GM23338 (cell line): ENCODE results near the gene YWHAE.

Source experiments
- CREB1 ChIP-seq: fragments of 250-450 bp; sonication (Bioruptor Pico); IDR thresholded peaks from 2 replicates; pipeline ENCODE4 v1.5.0; 2020; ENCODE audit warnings: low read depth, mild to moderate bottlenecking, moderate library complexity
- ETS1 ChIP-seq: IDR thresholded peaks from 2 replicates; pipeline ENCODE4 v1.6.1; 2016; ENCODE audit warnings: antibody characterized with exemption
- EZH2 ChIP-seq: fragments of 200-600 bp; sonication (generic); IDR thresholded peaks from one replicate; pipeline ENCODE4 v1.8.0; 2017; ENCODE audit warnings: antibody characterized with exemption, mild to moderate bottlenecking, low read depth; ENCODE audit not compliant: unreplicated experiment
- EZH2phosphoT487 ChIP-seq: fragments of 200-600 bp; sonication (generic); IDR thresholded peaks from one replicate; pipeline ENCODE4 v1.8.1; 2018; ENCODE audit warnings: antibody characterized with exemption; ENCODE audit not compliant: unreplicated experiment
- JUNB ChIP-seq: IDR thresholded peaks from one replicate; pipeline ENCODE4 v1.6.1; 2016; ENCODE audit warnings: antibody characterized with exemption; ENCODE audit not compliant: unreplicated experiment
- NANOG ChIP-seq: IDR thresholded peaks from 2 replicates; pipeline ENCODE4 v1.6.1; 2016; ENCODE audit warnings: antibody characterized with exemption, borderline replicate concordance
- POLR2AphosphoS5 ChIP-seq: IDR thresholded peaks from 2 replicates; pipeline ENCODE4 v1.6.1; 2016; ENCODE audit warnings: antibody characterized with exemption, low read depth
- ZNF114 ChIP-seq: fragments of 250-450 bp; sonication (Bioruptor Pico); IDR thresholded peaks from 2 replicates; pipeline ENCODE4 v1.5.0; 2020; ENCODE audit warnings: mild to moderate bottlenecking, moderate library complexity
- ZNF462 ChIP-seq: fragments of 250-450 bp; sonication (Bioruptor Pico); IDR thresholded peaks from 2 replicates; pipeline ENCODE4 v1.5.0; 2020; ENCODE audit warnings: mild to moderate bottlenecking, moderate library complexity
- TF ChIP-seq, protein P1 (sequence below), 2 experiments: fragments of 200-600 bp in 1 of 2; sonication (generic) in 1 of 2; conservative IDR thresholded peaks; 2 replicates each; pipeline versions ENCODE4 v1.5.1 to v1.6.1; 2016 to 2017; ENCODE audit warnings: antibody characterized with exemption in 2 of 2, low read depth in 2 of 2, mild to moderate bottlenecking in 2 of 2, moderate library complexity in 1 of 2
- TF ChIP-seq, protein P2 (sequence below): IDR thresholded peaks from one replicate; pipeline ENCODE4 v1.6.1; 2018; ENCODE audit warnings: antibody characterized with exemption; ENCODE audit not compliant: unreplicated experiment

GRCh38 chr17:1438593-1439083, 38.6 kb upstream of the YWHAE start:
- TF ChIP-seq, protein P1, sequence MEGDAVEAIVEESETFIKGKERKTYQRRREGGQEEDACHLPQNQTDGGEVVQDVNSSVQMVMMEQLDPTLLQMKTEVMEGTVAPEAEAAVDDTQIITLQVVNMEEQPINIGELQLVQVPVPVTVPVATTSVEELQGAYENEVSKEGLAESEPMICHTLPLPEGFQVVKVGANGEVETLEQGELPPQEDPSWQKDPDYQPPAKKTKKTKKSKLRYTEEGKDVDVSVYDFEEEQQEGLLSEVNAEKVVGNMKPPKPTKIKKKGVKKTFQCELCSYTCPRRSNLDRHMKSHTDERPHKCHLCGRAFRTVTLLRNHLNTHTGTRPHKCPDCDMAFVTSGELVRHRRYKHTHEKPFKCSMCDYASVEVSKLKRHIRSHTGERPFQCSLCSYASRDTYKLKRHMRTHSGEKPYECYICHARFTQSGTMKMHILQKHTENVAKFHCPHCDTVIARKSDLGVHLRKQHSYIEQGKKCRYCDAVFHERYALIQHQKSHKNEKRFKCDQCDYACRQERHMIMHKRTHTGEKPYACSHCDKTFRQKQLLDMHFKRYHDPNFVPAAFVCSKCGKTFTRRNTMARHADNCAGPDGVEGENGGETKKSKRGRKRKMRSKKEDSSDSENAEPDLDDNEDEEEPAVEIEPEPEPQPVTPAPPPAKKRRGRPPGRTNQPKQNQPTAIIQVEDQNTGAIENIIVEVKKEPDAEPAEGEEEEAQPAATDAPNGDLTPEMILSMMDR (conservative IDR thresholded peaks at IDR 0.05; ENCODE audit: low read depth in 2 of 2): no peak
- TF ChIP-seq CREB1 (no peak), ZNF462 (CRISPR knock-in tag) (no peak), EZH2phosphoT487 (no peak), POLR2AphosphoS5 (no peak), ETS1 (no peak), EZH2 (no peak), JUNB (no peak), NANOG (no peak), ZNF114 (CRISPR knock-in tag) (no peak)
- TF ChIP-seq, protein P2, sequence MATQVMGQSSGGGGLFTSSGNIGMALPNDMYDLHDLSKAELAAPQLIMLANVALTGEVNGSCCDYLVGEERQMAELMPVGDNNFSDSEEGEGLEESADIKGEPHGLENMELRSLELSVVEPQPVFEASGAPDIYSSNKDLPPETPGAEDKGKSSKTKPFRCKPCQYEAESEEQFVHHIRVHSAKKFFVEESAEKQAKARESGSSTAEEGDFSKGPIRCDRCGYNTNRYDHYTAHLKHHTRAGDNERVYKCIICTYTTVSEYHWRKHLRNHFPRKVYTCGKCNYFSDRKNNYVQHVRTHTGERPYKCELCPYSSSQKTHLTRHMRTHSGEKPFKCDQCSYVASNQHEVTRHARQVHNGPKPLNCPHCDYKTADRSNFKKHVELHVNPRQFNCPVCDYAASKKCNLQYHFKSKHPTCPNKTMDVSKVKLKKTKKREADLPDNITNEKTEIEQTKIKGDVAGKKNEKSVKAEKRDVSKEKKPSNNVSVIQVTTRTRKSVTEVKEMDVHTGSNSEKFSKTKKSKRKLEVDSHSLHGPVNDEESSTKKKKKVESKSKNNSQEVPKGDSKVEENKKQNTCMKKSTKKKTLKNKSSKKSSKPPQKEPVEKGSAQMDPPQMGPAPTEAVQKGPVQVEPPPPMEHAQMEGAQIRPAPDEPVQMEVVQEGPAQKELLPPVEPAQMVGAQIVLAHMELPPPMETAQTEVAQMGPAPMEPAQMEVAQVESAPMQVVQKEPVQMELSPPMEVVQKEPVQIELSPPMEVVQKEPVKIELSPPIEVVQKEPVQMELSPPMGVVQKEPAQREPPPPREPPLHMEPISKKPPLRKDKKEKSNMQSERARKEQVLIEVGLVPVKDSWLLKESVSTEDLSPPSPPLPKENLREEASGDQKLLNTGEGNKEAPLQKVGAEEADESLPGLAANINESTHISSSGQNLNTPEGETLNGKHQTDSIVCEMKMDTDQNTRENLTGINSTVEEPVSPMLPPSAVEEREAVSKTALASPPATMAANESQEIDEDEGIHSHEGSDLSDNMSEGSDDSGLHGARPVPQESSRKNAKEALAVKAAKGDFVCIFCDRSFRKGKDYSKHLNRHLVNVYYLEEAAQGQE: no peak
